HCT116 (cell line): ENCODE data around the gene CRLF1. TPM values are rescaled to one million over a fixed set of nuclear protein-coding genes. Genes with fewer than 3 reads are reported as not detected.

Experiments used
- ATAC-seq: fragments of 200-7000 bp; cut with Tn5 transposase; 2 replicates; pipeline ENCODE4 v1.9.1; 2020; ENCODE audit warnings: mild to moderate bottlenecking, moderate library complexity
- BruUV-seq: library from RNA; stranded (reverse); fragments of 400-500 nt; replicated peaks from 2 replicates; lab custom pipeline; 2021; lab: Mats Ljungman, UMichigan
- CTCF ChIA-PET: fragments of 300-600 bp; sonication (Branson Sonifier 250); formaldehyde crosslinking; loops from one replicate; lab custom pipeline; 2021; ENCODE audit warnings: antibody characterized with exemption; lab: Charles Lee
- POLR2A ChIA-PET: fragments of 300-600, 350-600 bp; sonication (Branson Sonifier 250); formaldehyde crosslinking; loops from one replicate; lab custom pipeline; 2021; ENCODE audit warnings: antibody characterized with exemption; lab: Charles Lee
- RAD21 ChIA-PET, 2 experiments: fragments of 300-600 bp; sonication (Branson Sonifier 250); formaldehyde crosslinking; loops; one replicate each; lab custom pipeline; 2023; ENCODE audit warnings: low total read pairs in 2 of 2; ENCODE audit not compliant: uncharacterized antibody in 2 of 2, unreplicated experiment in 2 of 2, low non-redundant PET in 1 of 2; lab: Charles Lee
- DNase-seq: peaks from one replicate; pipeline ENCODE4 v3.0.0-alpha.2; 2010; ENCODE audit warnings: low read depth, low spot score
- H2AFZ ChIP-seq: fragments of 200-600 bp; shearing (Covaris generic), sonication (generic); 2 replicates; pipeline ENCODE4 v1.6.1; 2017; ENCODE audit warnings: low read depth, mixed run types, mixed read lengths, antibody characterized with exemption, low read length; ENCODE audit not compliant: poor library complexity, severe bottlenecking
- H3K27ac ChIP-seq: 2 replicates; pipeline ENCODE4 v1.5.1; 2012; ENCODE audit warnings: low read depth, low read length
- H3K27me3 ChIP-seq: fragments of 200-600 bp; sonication (generic); 2 replicates; pipeline ENCODE4 v1.6.1; 2016; ENCODE audit warnings: mixed run types, low read length, mixed read lengths; ENCODE audit not compliant: insufficient read depth
- H3K36me3 ChIP-seq, 2 experiments: fragments of 200-500 bp in 1 of 2; fragments of 200-600 bp in 1 of 2; sonication (Bioruptor generic) in 1 of 2; sonication (generic) in 1 of 2; 2 replicates each; pipeline versions ENCODE4 v1.5.1 to v1.6.1; 2014 to 2016; ENCODE audit warnings: low read length in 2 of 2, inconsistent platforms in 1 of 2, mixed read lengths in 1 of 2, mixed run types in 1 of 2; ENCODE audit not compliant: insufficient read depth in 2 of 2, control insufficient read depth in 1 of 2
- H3K4me1 ChIP-seq, 2 experiments: fragments of 200-600 bp in 1 of 2; sonication (generic) in 1 of 2; 2 replicates each; pipeline versions ENCODE4 v1.5.1 to v1.6.1; 2012 to 2017; ENCODE audit warnings: low read length in 2 of 2, inconsistent platforms in 1 of 2, mild to moderate bottlenecking in 1 of 2, mixed read lengths in 1 of 2, mixed run types in 1 of 2, moderate library complexity in 1 of 2; ENCODE audit not compliant: insufficient read depth in 2 of 2, control insufficient read depth in 1 of 2
- H3K4me2 ChIP-seq: fragments of 200-600 bp; sonication (generic); 2 replicates; pipeline ENCODE4 v1.6.1; 2017; ENCODE audit warnings: mixed run types, low read length, mixed read lengths
- H3K4me3 ChIP-seq, 2 experiments: fragments of 200-600 bp in 1 of 2; sonication (generic) in 1 of 2; replicated peaks in 1 of 2; 2 replicates each; pipeline ENCODE4 v1.5.1; 2011 to 2016; ENCODE audit warnings: low read length in 2 of 2, control low read depth in 1 of 2, low read depth in 1 of 2, mild to moderate bottlenecking in 1 of 2, mixed read lengths in 1 of 2, mixed run types in 1 of 2
- H3K79me2 ChIP-seq: fragments of 200-600 bp; sonication (generic); 2 replicates; pipeline ENCODE4 v1.6.1; 2017; ENCODE audit warnings: mild to moderate bottlenecking, mixed run types, low read length, moderate library complexity, mixed read lengths; ENCODE audit not compliant: insufficient read depth
- H3K9ac ChIP-seq: fragments of 200-600 bp; sonication (generic); 2 replicates; pipeline ENCODE4 v1.6.1; 2016; ENCODE audit warnings: low read length, mixed read lengths
- H3K9me2 ChIP-seq: fragments of 200-600 bp; sonication (generic), shearing (Covaris generic); 2 replicates; pipeline ENCODE4 v1.6.1; 2017; ENCODE audit warnings: mixed run types, mild to moderate bottlenecking, moderate library complexity; ENCODE audit not compliant: insufficient read depth
- H3K9me3 ChIP-seq, 2 experiments: fragments of 200-500 bp in 1 of 2; fragments of 200-600 bp in 1 of 2; sonication (Bioruptor generic) in 1 of 2; sonication (generic) in 1 of 2; 2 replicates each; pipeline ENCODE4 v1.6.1; 2014 to 2017; ENCODE audit warnings: low read length in 2 of 2, mixed read lengths in 2 of 2, inconsistent platforms in 1 of 2, low read depth in 1 of 2, mild to moderate bottlenecking in 1 of 2, mixed run types in 1 of 2, moderate library complexity in 1 of 2; ENCODE audit not compliant: control insufficient read depth in 1 of 2, insufficient read depth in 1 of 2
- H4K20me1 ChIP-seq: fragments of 200-600 bp; sonication (generic), shearing (Covaris generic); 2 replicates; pipeline ENCODE4 v1.6.1; 2017; ENCODE audit warnings: mixed run types, mild to moderate bottlenecking, moderate library complexity; ENCODE audit not compliant: insufficient read depth
- CTCF ChIP-seq, 3 experiments: fragments of 200-600 bp in 1 of 3; sonication (generic) in 1 of 3; IDR thresholded peaks in 2 of 3; conservative IDR thresholded peaks in 1 of 3; 2 replicates each; pipeline ENCODE4 v1.5.1; 2012 to 2017; ENCODE audit warnings: low read depth in 2 of 3, low read length in 2 of 3, antibody characterized with exemption in 1 of 3, borderline replicate concordance in 1 of 3, control low read depth in 1 of 3, mild to moderate bottlenecking in 1 of 3, mixed read lengths in 1 of 3, mixed run types in 1 of 3, moderate library complexity in 1 of 3; ENCODE audit not compliant: insufficient read depth in 1 of 3
- FOSL1 ChIP-seq: IDR thresholded peaks from 2 replicates; pipeline ENCODE4 v1.6.1; 2012; ENCODE audit warnings: low read depth
- POLR2AphosphoS5 ChIP-seq: IDR thresholded peaks from 2 replicates; pipeline ENCODE4 v1.6.1; 2011; ENCODE audit warnings: mild to moderate bottlenecking, low read depth, low read length, moderate library complexity
- SRF ChIP-seq: IDR thresholded peaks from 2 replicates; pipeline ENCODE4 v1.6.1; 2012; ENCODE audit warnings: low read depth
- TCF7L2 ChIP-seq: IDR thresholded peaks from 2 replicates; pipeline ENCODE4 v1.7.0; 2011; ENCODE audit warnings: borderline replicate concordance, inconsistent platforms; ENCODE audit not compliant: insufficient read depth, insufficient read length; ENCODE audit errors: extremely low read depth
- ZFX ChIP-seq: fragments of 450-650 bp; IDR thresholded peaks from 2 replicates; pipeline ENCODE4 v1.6.1; 2017
- intact Hi-C: fragments of 100-400 bp; cut with micrococcal nuclease; formaldehyde crosslinking; loops from 2 replicates; pipeline ENCODE4 v1.10.0; 2022
- total RNA-seq: library from RNA; stranded (reverse); gene quantifications from one replicate; pipeline ENCODE4 v1.2.1, GENCODE V29; 2021; ENCODE audit not compliant: unreplicated experiment

Gene CRLF1
- total RNA-seq, 1 experiment from 2014 or later = 43.0 TPM

GRCh38 chr19:18599485-18599884 lies 7.1 kb downstream of the CRLF1 start:
- DNase-seq = no peak

More at GRCh38 chr19:18599485-18599884, 7.1 kb downstream of the CRLF1 start:
- no TSS peak for BruUV-seq
- no peaks in the 10 kb centered on the region for H3K27me3 ChIP-seq
- no peak overlapping the region for H3K27ac ChIP-seq
- H3K9me2 ChIP-seq = no peaks in the 10 kb centered on the region
- no peaks in the 10 kb centered on the region for H3K9me3 ChIP-seq
- ChIA-PET RAD21 (no interaction called here), POLR2A (no interaction called here), CTCF (no interaction called here)
- no peak overlapping the region for H2AFZ ChIP-seq
- H3K4me1 ChIP-seq = peaks cover 9 to 13% of the 10 kb centered on the region in 2 experiments; a peak in 3 of 4 replicates
- ATAC-seq = no peak
- no peak overlapping the region for H3K4me3 ChIP-seq
- no peak for TF ChIP-seq FOSL1
- no peak for TF ChIP-seq SRF
- TF ChIP-seq TCF7L2 = no peak
- no peak for TF ChIP-seq POLR2AphosphoS5
- TF ChIP-seq ZFX = no peak
- TF ChIP-seq CTCF (IDR thresholded peaks at IDR 0.05 in 2 of 3, conservative IDR thresholded peaks at IDR 0.05 in 1 of 3; ENCODE audit: borderline replicate concordance in 1 of 3, insufficient read depth in 1 of 3, low read depth in 2 of 3, low read length in 2 of 3) = no peak
- H4K20me1 ChIP-seq = no peaks in the 10 kb centered on the region
- no peak overlapping the region for H3K9ac ChIP-seq
- intact Hi-C loops = no loop called here
- no peaks in the 10 kb centered on the region for H3K36me3 ChIP-seq
- H3K79me2 ChIP-seq = no peaks in the 10 kb centered on the region
- H3K4me2 ChIP-seq = no peak overlapping the region
